Left ventricle myocardium inferior (tissue), 1 donor: ENCODE measurements around the gene RMRP. TPM values are rescaled to one million over a fixed set of nuclear protein-coding genes. Genes with fewer than 3 reads are reported as not detected.
A peak's percentile ranks its signal among the peaks of the same experiment; 100 is the strongest.

Source experiments
- DNase-seq: peaks from one replicate; pipeline ENCODE4 v3.0.0-alpha.2; 2020
- H3K27ac ChIP-seq: fragments of 200-600 bp; replicated peaks from 2 replicates; pipeline ENCODE4 v1.8.0; 2021
- H3K27me3 ChIP-seq: fragments of 200-600 bp; 2 replicates; pipeline ENCODE4 v1.8.0; 2021; ENCODE audit warnings: low read depth
- H3K36me3 ChIP-seq: fragments of 200-600 bp; 2 replicates; pipeline ENCODE4 v1.8.0; 2021
- H3K4me1 ChIP-seq: fragments of 200-600 bp; 2 replicates; pipeline ENCODE4 v1.8.0; 2021
- H3K4me3 ChIP-seq: fragments of 200-600 bp; 2 replicates; pipeline ENCODE4 v1.8.0; 2021; ENCODE audit warnings: mild to moderate bottlenecking, moderate library complexity
- H3K9me3 ChIP-seq: fragments of 200-600 bp; replicated peaks from 2 replicates; pipeline ENCODE4 v1.8.0; 2021
- CTCF ChIP-seq: fragments of 200-600 bp; IDR thresholded peaks from 2 replicates; pipeline ENCODE4 v1.8.0; 2021; ENCODE audit warnings: antibody characterized with exemption, mild to moderate bottlenecking, borderline replicate concordance
- intact Hi-C: fragments of 100-400 bp; cut with micrococcal nuclease; formaldehyde crosslinking; loops from one replicate; pipeline ENCODE4 v1.11.0; 2022
- total RNA-seq: library from RNA; stranded (reverse); fragmentation: NEBNext Ultra II Directional; extraction: Animal tissue kit (Norgen Biotek cat#: 25700); gene quantifications from one replicate; pipeline ENCODE4 v1.2.1, GENCODE V29; 2021
- donor health status: DM: no; HTN: yes; CAD: no; lungs with severe emphysema.

RMRP gene
- total RNA-seq, 1 donor from 2014 or later: 15,093 TPM

DNA sequence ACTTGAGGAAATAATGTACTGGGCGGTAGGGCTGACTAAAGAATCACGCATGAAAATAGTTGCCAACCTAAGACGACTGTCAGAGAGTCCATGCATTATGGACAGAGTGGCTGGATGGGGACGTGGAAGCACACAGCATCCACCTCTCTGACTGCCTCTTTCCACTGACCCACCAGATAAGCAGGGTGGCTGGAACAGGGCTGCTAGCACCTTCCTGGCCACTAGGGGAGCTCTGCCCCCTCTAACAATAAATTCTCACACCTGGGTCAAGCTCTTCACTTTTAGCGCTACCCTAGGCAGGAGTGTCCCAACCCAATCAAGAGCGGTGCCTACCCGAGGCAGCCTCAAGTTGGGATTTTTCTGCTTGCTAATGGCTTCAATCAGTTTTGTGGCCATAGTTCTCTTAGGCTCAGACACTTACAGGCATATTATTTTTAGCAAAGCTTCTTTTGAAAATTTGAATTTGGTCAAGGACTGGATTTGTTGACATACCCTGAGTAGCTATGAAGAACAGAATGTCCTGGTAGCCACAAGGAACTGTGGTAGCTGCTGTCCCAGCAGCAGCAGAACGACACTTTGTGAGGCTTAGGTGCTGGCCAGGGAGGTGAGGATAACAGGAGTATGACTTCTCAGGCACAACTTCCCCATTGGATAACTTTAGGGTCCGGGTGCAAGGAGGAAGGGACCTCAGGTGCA lies 38.8 kb upstream of the RMRP start:
- Histone ChIP-seq H3K4me3 (no peak overlapping the region), H3K27ac (peak overlapping the region; percentile 54), H3K27me3 (no peaks in the 10 kb centered on the region), H3K4me1 (peaks cover 33% of the 10 kb centered on the region), H3K9me3 (no peaks in the 10 kb centered on the region), H3K36me3 (peaks cover 62% of the 10 kb centered on the region)
- peak; percentile 94 for TF ChIP-seq CTCF
- intact Hi-C loops: no loop called here
- DNase-seq: peak; percentile 48

DNA sequence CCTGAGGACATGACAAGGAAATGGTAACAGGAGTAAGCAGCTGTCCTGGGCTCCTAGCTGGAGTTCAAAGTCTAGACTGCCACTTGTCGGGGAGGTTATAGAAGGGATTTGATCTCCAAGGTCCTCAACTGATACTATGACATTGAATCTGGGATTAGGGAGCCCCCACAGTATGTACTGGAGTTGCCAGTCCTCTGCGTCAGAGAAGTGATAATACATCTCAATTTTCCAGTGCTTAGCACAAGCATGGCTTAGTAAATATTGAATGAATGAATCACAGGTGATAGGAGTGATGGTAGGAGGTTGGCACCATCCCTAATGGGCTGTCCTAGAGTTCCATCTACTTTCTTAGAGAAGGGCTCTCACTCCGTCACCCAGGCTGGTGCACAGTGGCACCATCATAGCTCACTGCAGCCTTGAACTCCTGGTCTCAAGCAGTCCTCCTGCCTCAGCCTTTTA lies 38.2 kb upstream of the RMRP start:
- no peak for DNase-seq
- peaks cover 55% of the 10 kb centered on the region for H3K36me3 ChIP-seq
- H3K9me3 ChIP-seq: no peaks in the 10 kb centered on the region
- TF ChIP-seq CTCF: no peak
- intact Hi-C loops: no loop called here
- H3K4me1 ChIP-seq: peaks cover 33% of the 10 kb centered on the region
- no peak overlapping the region for H3K4me3 ChIP-seq
- H3K27me3 ChIP-seq: no peaks in the 10 kb centered on the region
- peak overlapping the region; percentile 54 for H3K27ac ChIP-seq

- H3K9me3 ChIP-seq: no peaks in the 10 kb centered on the region
- H3K36me3 ChIP-seq: peaks cover 21% of the 10 kb centered on the region
- no peak for DNase-seq
- no peak overlapping the region for H3K4me3 ChIP-seq
- H3K27ac ChIP-seq: peak overlapping the region; percentile 98
- intact Hi-C loops: loop anchor here (5.0 kb wide), 1 partner anchor 35 kb away; the partner anchor contains the start of genes CCDC107 and RMRP
- H3K27me3 ChIP-seq: no peaks in the 10 kb centered on the region
- peaks cover 54% of the 10 kb centered on the region for H3K4me1 ChIP-seq
- no peak for TF ChIP-seq CTCF
Observed at GRCh38 chr9:35691757-35692301, 34.0 kb upstream of the RMRP start.

GRCh38 chr9:35691334-35691650 lies 33.5 kb upstream of the RMRP start:
- H3K9me3 ChIP-seq: no peaks in the 10 kb centered on the region
- TF ChIP-seq CTCF: no peak
- H3K4me3 ChIP-seq: peak overlapping the region; percentile 78
- H3K36me3 ChIP-seq: peaks cover 16% of the 10 kb centered on the region
- intact Hi-C loops: loop anchor here (5.0 kb wide), 1 partner anchor 34 kb away; the partner anchor contains the start of genes CCDC107 and RMRP
- H3K27ac ChIP-seq: peak overlapping the region; percentile 98
- no peak for DNase-seq
- H3K4me1 ChIP-seq: peaks cover 54% of the 10 kb centered on the region
- no peaks in the 10 kb centered on the region for H3K27me3 ChIP-seq

GRCh38 chr9:35690614-35691333 lies 33.0 kb upstream of the RMRP start:
- Histone ChIP-seq H3K4me1 (peaks cover 57% of the 10 kb centered on the region), H3K27me3 (no peaks in the 10 kb centered on the region), H3K9me3 (no peaks in the 10 kb centered on the region), H3K4me3 (peak overlapping the region; percentile 78), H3K27ac (peak overlapping the region; percentile 98), H3K36me3 (peaks cover 13% of the 10 kb centered on the region)
- DNase-seq: peak; percentile 87
- TF ChIP-seq CTCF: no peak
- intact Hi-C loops: loop anchor here (5.0 kb wide), 1 partner anchor 33 kb away; the partner anchor contains the start of genes CCDC107 and RMRP
